Measurements from ENCODE around the gene HES1. TPM values are rescaled to one million over a fixed set of nuclear protein-coding genes. Genes with fewer than 3 reads are reported as not detected.

Gene HES1
- total and polyA plus RNA-seq, 2 donors, result 22.6 to 71.2 TPM

DNA sequence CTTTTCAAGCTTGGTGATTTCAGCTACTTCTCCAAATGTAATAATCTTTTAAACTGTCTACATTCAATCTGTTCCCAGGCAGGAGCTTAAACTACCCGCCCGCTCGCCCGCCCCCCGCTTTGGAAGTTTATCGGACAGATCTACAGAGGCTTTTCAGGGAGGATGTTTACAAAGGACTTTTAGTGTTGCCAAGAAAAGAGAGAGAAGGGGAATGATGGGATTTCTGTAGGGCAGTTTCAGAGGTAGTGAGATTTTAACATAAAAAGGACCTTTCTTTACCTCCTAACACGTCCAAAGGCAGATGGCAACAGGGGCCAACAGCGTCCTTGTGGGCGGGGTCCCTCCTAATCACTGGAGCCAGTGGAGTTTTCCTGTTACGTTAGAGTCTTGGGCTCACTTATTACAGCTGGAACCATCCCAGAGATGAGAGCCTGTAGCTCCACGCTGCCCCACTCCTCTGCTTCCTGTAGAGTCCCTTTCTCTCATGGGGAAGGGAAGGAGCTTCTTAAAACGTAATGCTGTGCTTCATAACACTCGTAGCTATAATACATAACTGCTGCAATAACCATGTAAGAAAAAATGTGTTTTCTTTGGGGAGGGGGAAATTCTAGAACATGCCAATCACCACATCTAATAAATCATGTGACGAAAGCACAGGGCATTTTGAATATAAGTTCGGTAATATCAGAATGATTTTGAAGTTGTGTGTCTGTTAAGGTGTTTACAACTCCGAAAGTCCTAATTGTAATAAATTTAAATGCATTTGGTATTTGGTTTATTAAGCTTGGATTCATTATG, 30.9 kb downstream of the HES1 start:
- no peaks in the 10 kb centered on the region for H3K4me1 ChIP-seq (ENCODE audit: insufficient read depth)
- WGBS, result 18% methylated on average over 16 of the region's 16 CpGs
- no peak overlapping the region for H3K27ac ChIP-seq (ENCODE audit: low read depth)
- peak; percentile 53 for DNase-seq (ENCODE audit: extremely low spot score)
- H3K4me3 ChIP-seq (ENCODE audit: low read depth, low read length), result no peak overlapping the region
- no peaks in the 10 kb centered on the region for H3K36me3 ChIP-seq (ENCODE audit: insufficient read depth)

- DNase-seq (ENCODE audit: extremely low spot score), result no peak
- WGBS, result 57% methylated on average over 5 of the region's 5 CpGs
- H3K36me3 ChIP-seq (ENCODE audit: insufficient read depth), result no peaks in the 10 kb centered on the region
- H3K27ac ChIP-seq (ENCODE audit: low read depth), result no peak overlapping the region
- no peak overlapping the region for H3K4me3 ChIP-seq (ENCODE audit: low read depth, low read length)
- no peaks in the 10 kb centered on the region for H3K4me1 ChIP-seq (ENCODE audit: insufficient read depth)
Observed at GRCh38 chr3:194167480-194168282, 31.7 kb downstream of the HES1 start.

DNA sequence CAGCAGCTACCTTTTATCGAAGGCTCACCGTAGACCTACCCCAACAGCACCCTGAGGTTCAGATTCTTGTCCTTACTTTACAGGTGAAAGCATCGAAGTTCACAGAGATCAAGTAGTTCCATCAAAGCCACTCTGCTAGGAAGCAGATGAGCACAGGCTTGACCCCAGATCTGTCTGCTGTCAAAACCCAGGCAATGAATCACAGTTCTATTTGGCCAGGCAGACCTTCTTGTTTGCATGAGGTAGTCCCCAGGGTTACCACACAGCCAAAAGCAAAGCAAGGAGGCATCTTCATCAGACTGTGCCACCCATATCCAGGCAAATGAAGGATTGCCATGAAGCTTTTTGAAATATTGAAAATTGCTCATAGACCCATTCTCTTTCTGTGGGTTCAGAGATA, 33.0 kb downstream of the HES1 start:
- no peak overlapping the region for H3K4me3 ChIP-seq (ENCODE audit: low read depth, low read length)
- H3K4me1 ChIP-seq (ENCODE audit: insufficient read depth), result no peaks in the 10 kb centered on the region
- DNase-seq (ENCODE audit: extremely low spot score), result no peak
- no peak overlapping the region for H3K27ac ChIP-seq (ENCODE audit: low read depth)
- H3K36me3 ChIP-seq (ENCODE audit: insufficient read depth), result no peaks in the 10 kb centered on the region
- 93% methylated on average over 3 of the region's 3 CpGs for WGBS

- no peak overlapping the region for H3K4me3 ChIP-seq (ENCODE audit: low read depth, low read length)
- H3K4me1 ChIP-seq (ENCODE audit: insufficient read depth), result no peaks in the 10 kb centered on the region
- no peak for DNase-seq (ENCODE audit: extremely low spot score)
- 81% methylated on average over 10 of the region's 10 CpGs for WGBS
- H3K36me3 ChIP-seq (ENCODE audit: insufficient read depth), result no peaks in the 10 kb centered on the region
- H3K27ac ChIP-seq (ENCODE audit: low read depth), result no peak overlapping the region
Observed at GRCh38 chr3:194169595-194169994, 33.6 kb downstream of the HES1 start.

GRCh38 chr3:194170793-194171192, 34.8 kb downstream of the HES1 start:
- no peaks in the 10 kb centered on the region for H3K4me1 ChIP-seq (ENCODE audit: insufficient read depth)
- no peaks in the 10 kb centered on the region for H3K36me3 ChIP-seq (ENCODE audit: insufficient read depth)
- no peak overlapping the region for H3K4me3 ChIP-seq (ENCODE audit: low read depth, low read length)
- H3K27ac ChIP-seq (ENCODE audit: low read depth), result no peak overlapping the region
- WGBS, result 52% methylated on average over 2 of the region's 2 CpGs
- no peak for DNase-seq (ENCODE audit: extremely low spot score)

DNA sequence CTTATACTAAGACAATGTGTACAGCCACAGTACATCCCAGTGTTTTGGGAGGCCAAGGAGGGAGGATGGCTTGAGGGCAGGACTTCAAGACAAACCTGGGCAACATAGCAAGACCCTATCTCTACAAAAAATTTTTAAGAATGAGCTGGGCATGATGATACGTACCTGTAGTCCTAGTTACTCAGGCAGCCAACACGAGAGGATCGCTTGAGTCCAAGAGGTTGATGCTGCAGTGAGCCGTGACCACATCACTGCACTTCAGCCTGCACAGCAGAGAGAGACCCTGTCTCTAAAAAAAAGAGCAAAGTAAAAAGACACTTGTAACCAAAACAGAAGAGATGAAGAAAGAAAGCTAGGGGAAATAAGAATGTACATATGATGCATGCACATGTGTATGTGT, 38.5 kb downstream of the HES1 start:
- Histone ChIP-seq H3K4me3 (ENCODE audit: low read depth, low read length) (no peak overlapping the region), H3K27ac (ENCODE audit: low read depth) (no peak overlapping the region), H3K4me1 (ENCODE audit: insufficient read depth) (peaks cover 2% of the 10 kb centered on the region), H3K36me3 (ENCODE audit: insufficient read depth) (no peaks in the 10 kb centered on the region)
- no peak for DNase-seq (ENCODE audit: extremely low spot score)
- 94% methylated on average over 4 of the region's 4 CpGs for WGBS

- no peak for DNase-seq (ENCODE audit: extremely low spot score)
- 89% methylated on average over 6 of the region's 6 CpGs for WGBS
- H3K4me3 ChIP-seq (ENCODE audit: low read depth, low read length), result no peak overlapping the region
Observed at GRCh38 chr3:194174980-194175379, 39.0 kb downstream of the HES1 start.

GRCh38 chr3:194176274-194176991, 40.5 kb downstream of the HES1 start:
- 31% methylated on average over 18 of the region's 18 CpGs for WGBS
- H3K36me3 ChIP-seq (ENCODE audit: insufficient read depth), result no peaks in the 10 kb centered on the region
- no peak overlapping the region for H3K4me3 ChIP-seq (ENCODE audit: low read depth, low read length)
- DNase-seq (ENCODE audit: extremely low spot score), result no peak
- H3K4me1 ChIP-seq (ENCODE audit: insufficient read depth), result peaks cover 2% of the 10 kb centered on the region
- H3K27ac ChIP-seq (ENCODE audit: low read depth), result no peak overlapping the region

More at GRCh38 chr3:194174980-194175379, 39.0 kb downstream of the HES1 start:
- H3K27ac ChIP-seq (ENCODE audit: low read depth), result no peak overlapping the region
- H3K4me1 ChIP-seq (ENCODE audit: insufficient read depth), result peaks cover 2% of the 10 kb centered on the region
- H3K36me3 ChIP-seq (ENCODE audit: insufficient read depth), result no peaks in the 10 kb centered on the region

- DNase-seq (ENCODE audit: extremely low spot score), result no peak
- Histone ChIP-seq H3K4me1 (ENCODE audit: insufficient read depth) (peaks cover 2% of the 10 kb centered on the region), H3K4me3 (ENCODE audit: low read depth, low read length) (no peak overlapping the region), H3K27ac (ENCODE audit: low read depth) (no peak overlapping the region), H3K36me3 (ENCODE audit: insufficient read depth) (no peaks in the 10 kb centered on the region)
- 73% methylated on average over 5 of the region's 5 CpGs for WGBS
Observed at GRCh38 chr3:194177141-194177540, 41.2 kb downstream of the HES1 start.

DNA sequence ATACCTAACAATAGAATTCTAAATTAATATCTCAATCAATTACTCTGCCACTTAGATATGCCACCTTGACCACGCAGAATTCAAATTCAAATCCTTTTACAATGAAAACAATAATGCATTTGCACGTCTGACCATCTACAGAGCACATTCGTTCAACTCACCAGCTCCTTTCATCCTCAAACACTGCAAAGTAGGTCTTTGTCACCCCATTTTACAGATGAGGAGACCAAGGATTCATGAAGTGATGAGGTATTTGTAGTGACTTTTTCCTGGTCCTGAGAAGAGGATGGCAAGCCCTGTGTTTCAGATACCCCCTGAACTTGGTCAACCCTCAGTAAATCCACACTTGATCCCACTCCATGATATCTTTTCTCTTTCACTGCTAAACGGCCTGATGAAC, 42.2 kb downstream of the HES1 start:
- Histone ChIP-seq H3K4me1 (ENCODE audit: insufficient read depth) (peaks cover 2% of the 10 kb centered on the region), H3K36me3 (ENCODE audit: insufficient read depth) (no peaks in the 10 kb centered on the region), H3K27ac (ENCODE audit: low read depth) (no peak overlapping the region), H3K4me3 (ENCODE audit: low read depth, low read length) (no peak overlapping the region)
- DNase-seq (ENCODE audit: extremely low spot score), result no peak
- WGBS, result 82% methylated on average over 4 of the region's 4 CpGs

DNA sequence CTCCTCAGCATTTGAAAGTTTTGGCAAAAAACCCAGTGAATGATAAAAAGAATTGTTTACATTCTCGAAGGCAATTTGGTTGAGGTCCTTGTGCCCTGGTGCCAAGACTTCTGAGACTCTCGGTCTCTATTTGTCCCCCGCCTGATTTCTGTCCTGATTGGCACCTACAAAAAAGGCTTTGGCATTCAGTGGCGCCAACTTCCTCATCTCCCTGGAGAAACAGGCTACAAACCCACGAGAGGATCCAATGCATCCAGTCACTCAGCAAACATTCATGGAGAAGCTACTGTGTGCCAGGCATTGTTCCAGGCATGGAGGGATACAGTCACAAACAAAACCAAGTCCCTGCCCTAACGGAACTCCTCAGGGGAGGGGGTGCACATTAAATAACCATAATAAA, 42.7 kb downstream of the HES1 start:
- 47% methylated on average over 6 of the region's 6 CpGs for WGBS
- Histone ChIP-seq H3K36me3 (ENCODE audit: insufficient read depth) (no peaks in the 10 kb centered on the region), H3K27ac (ENCODE audit: low read depth) (no peak overlapping the region), H3K4me3 (ENCODE audit: low read depth, low read length) (no peak overlapping the region), H3K4me1 (ENCODE audit: insufficient read depth) (peaks cover 2% of the 10 kb centered on the region)
- DNase-seq (ENCODE audit: extremely low spot score), result no peak

DNA sequence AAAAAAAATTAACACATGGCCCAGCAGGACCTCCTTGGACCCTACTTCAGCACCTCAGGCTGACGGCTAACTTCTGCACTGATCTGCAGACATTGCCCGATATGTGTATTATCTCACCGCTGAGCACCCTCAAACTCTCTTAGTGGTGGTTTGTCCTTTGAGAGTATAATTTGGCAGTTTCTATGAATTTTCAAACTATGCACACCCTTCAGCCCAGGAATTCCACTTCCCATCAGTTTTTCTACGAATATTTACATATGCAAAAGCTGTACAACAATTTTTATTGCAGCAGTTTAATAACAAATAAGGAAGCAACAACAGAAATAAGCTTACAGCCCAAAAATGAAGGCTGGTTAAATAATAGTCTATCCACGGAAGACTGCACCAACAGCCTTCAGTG, 44.6 kb downstream of the HES1 start:
- Histone ChIP-seq H3K27ac (ENCODE audit: low read depth) (no peak overlapping the region), H3K36me3 (ENCODE audit: insufficient read depth) (no peaks in the 10 kb centered on the region), H3K4me3 (ENCODE audit: low read depth, low read length) (no peak overlapping the region), H3K4me1 (ENCODE audit: insufficient read depth) (peaks cover 2% of the 10 kb centered on the region)
- no peak for DNase-seq (ENCODE audit: extremely low spot score)
- WGBS, result 95% methylated on average over 5 of the region's 5 CpGs

GRCh38 chr3:194181612-194182529, 45.9 kb downstream of the HES1 start:
- 91% methylated on average over 11 of the region's 11 CpGs for WGBS
- Histone ChIP-seq H3K36me3 (ENCODE audit: insufficient read depth) (no peaks in the 10 kb centered on the region), H3K4me1 (ENCODE audit: insufficient read depth) (peaks cover 1% of the 10 kb centered on the region), H3K27ac (ENCODE audit: low read depth) (no peak overlapping the region), H3K4me3 (ENCODE audit: low read depth, low read length) (no peak overlapping the region)
- no peak for DNase-seq (ENCODE audit: extremely low spot score)

Data from urinary bladder (tissue), 4 donors.